PFSK-1 (cell line): Measurements from ENCODE around the gene SLC16A7. TPM values are rescaled to one million over a fixed set of nuclear protein-coding genes. Genes with fewer than 3 reads are reported as not detected.

Experiments used
- FOXP2 ChIP-seq: optimal IDR thresholded peaks from 2 replicates; pipeline ENCODE3; 2011; ENCODE audit warnings: borderline replicate concordance, control low read depth, inconsistent platforms; ENCODE audit not compliant: insufficient read depth; ENCODE audit errors: extremely low read length, extremely low read depth
- POLR2AphosphoS5 ChIP-seq: IDR thresholded peaks from 2 replicates; pipeline ENCODE4 v1.6.1; 2012; ENCODE audit warnings: low read depth, mild to moderate bottlenecking, control low read depth, low read length, moderate library complexity
- SIN3A ChIP-seq: IDR thresholded peaks from 2 replicates; pipeline ENCODE4 v1.6.1; 2012; ENCODE audit warnings: mild to moderate bottlenecking, low read length, moderate library complexity, borderline replicate concordance; ENCODE audit not compliant: insufficient read depth
- TAF1 ChIP-seq: IDR thresholded peaks from 2 replicates; pipeline ENCODE4 v1.6.1; 2012; ENCODE audit warnings: low read length, control low read depth, borderline replicate concordance; ENCODE audit not compliant: insufficient read depth
- polyA plus RNA-seq: library from polyadenylated mRNA; unstranded; fragments of >200 nt; gene quantifications from one replicate; pipeline ENCODE4 v1.2.1, GENCODE V29; 2012; ENCODE audit warnings: low read depth, missing spikeins; ENCODE audit not compliant: insufficient read length
- TF ChIP-seq, protein P1 (sequence below), 2 experiments: IDR thresholded peaks; 2 replicates each; pipeline versions ENCODE4 v1.6.1 to v1.8.0; 2011 to 2012; ENCODE audit warnings: low read depth in 2 of 2, low read length in 2 of 2, control low read depth in 1 of 2, inconsistent platforms in 1 of 2, mild to moderate bottlenecking in 1 of 2, moderate library complexity in 1 of 2; ENCODE audit not compliant: insufficient read depth in 1 of 2

Gene SLC16A7, protein sequence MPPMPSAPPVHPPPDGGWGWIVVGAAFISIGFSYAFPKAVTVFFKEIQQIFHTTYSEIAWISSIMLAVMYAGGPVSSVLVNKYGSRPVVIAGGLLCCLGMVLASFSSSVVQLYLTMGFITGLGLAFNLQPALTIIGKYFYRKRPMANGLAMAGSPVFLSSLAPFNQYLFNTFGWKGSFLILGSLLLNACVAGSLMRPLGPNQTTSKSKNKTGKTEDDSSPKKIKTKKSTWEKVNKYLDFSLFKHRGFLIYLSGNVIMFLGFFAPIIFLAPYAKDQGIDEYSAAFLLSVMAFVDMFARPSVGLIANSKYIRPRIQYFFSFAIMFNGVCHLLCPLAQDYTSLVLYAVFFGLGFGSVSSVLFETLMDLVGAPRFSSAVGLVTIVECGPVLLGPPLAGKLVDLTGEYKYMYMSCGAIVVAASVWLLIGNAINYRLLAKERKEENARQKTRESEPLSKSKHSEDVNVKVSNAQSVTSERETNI
- polyA plus RNA-seq, result 0.80 TPM

DNA sequence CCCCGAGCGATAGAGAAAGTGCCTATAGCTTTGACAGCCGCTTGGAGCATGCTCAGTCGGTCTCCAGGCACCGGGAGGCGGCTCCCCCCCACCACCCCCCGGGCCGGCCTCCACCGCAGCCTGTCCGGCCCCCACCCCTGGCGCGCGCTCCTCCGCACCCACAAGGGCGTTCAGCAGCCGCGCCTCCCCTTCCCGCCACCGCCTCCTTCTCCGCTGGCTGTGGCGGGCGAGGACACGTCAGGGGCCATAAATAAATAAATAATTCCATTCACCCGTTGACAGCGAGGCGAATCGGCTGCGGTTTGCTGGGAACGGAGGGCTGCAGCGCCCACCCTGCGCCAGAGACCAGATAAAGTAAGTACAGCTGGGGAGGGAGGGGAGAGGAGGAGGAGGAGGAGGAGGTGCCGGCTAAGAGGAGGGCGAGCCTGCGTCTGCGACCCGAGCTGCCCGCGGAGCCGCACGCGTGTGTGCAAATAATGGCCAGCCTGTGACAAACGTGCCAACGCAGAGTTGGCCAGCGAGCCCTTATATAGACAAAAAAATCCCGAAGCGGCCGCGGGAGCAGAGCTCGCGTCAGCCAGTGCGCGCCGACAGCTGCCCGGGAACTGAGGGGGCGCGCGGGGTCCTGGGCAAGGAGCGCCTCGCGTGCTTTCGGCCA, at the start of gene SLC16A7:
TSS of gene SLC16A7 (plus strand) at position 147 of the 658 bp plus-strand sequence. CDS start 108,773 bp downstream, outside the sequence.
- TF ChIP-seq POLR2AphosphoS5, result no peak
- TF ChIP-seq, protein P1, sequence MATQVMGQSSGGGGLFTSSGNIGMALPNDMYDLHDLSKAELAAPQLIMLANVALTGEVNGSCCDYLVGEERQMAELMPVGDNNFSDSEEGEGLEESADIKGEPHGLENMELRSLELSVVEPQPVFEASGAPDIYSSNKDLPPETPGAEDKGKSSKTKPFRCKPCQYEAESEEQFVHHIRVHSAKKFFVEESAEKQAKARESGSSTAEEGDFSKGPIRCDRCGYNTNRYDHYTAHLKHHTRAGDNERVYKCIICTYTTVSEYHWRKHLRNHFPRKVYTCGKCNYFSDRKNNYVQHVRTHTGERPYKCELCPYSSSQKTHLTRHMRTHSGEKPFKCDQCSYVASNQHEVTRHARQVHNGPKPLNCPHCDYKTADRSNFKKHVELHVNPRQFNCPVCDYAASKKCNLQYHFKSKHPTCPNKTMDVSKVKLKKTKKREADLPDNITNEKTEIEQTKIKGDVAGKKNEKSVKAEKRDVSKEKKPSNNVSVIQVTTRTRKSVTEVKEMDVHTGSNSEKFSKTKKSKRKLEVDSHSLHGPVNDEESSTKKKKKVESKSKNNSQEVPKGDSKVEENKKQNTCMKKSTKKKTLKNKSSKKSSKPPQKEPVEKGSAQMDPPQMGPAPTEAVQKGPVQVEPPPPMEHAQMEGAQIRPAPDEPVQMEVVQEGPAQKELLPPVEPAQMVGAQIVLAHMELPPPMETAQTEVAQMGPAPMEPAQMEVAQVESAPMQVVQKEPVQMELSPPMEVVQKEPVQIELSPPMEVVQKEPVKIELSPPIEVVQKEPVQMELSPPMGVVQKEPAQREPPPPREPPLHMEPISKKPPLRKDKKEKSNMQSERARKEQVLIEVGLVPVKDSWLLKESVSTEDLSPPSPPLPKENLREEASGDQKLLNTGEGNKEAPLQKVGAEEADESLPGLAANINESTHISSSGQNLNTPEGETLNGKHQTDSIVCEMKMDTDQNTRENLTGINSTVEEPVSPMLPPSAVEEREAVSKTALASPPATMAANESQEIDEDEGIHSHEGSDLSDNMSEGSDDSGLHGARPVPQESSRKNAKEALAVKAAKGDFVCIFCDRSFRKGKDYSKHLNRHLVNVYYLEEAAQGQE (IDR thresholded peaks at IDR 0.05; ENCODE audit: insufficient read depth in 1 of 2, low read depth in 2 of 2, low read length in 2 of 2), result peak in 1 of 2 experiments; percentile 54; a peak in 1 of 4 replicates
- no peak; the same call in 1 of the 2 replicates for TF ChIP-seq SIN3A
- TF ChIP-seq TAF1, result peak; percentile 97; the same call in 1 of the 2 replicates
- peak; percentile 50 for TF ChIP-seq FOXP2

DNA sequence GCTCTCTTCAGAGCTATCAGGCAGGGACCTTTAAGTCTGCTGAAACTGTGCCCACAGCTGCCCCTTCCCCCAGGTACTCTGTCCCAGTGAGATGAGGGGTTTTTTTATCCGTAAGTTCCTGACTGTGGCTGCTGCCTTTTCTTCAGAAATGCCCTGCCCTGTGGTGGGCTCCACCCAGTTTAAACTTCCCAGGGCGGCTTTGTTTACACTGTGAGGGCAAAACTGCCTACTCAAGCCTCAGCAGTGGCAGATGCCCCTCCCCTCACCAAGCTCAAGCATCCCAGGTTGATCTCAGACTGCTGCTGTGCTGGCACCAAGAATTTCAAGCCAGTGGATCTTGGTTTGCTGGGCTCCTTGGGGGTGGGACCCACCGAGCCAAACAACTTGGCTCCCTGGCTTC, 46.9 kb upstream of the SLC16A7 start:
- TF ChIP-seq FOXP2, result no peak

DNA sequence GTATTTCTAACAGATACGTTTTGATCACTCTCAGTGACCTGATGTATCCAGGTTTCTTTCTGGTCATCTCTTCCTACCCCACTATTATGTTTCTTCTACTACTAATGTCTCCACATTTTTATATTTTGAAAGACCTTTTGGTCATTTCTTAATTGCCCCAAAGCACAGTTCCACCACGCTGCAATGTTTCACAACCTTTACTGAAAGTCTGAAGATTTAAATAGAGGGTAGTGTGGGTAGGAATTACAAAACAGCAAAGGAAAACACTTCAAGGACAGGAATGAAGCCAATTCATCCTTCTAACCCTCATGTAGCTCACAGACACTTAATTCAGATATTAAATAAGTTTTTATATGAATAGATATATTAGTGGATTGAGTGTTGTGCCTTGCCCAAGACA, 36.1 kb upstream of the SLC16A7 start:
- TF ChIP-seq, protein P1 (IDR thresholded peaks at IDR 0.05; ENCODE audit: insufficient read depth in 1 of 2, low read depth in 2 of 2, low read length in 2 of 2), result no peak
- no peak for TF ChIP-seq FOXP2
- TF ChIP-seq POLR2AphosphoS5, result no peak
- no peak for TF ChIP-seq SIN3A
- no peak for TF ChIP-seq TAF1

DNA sequence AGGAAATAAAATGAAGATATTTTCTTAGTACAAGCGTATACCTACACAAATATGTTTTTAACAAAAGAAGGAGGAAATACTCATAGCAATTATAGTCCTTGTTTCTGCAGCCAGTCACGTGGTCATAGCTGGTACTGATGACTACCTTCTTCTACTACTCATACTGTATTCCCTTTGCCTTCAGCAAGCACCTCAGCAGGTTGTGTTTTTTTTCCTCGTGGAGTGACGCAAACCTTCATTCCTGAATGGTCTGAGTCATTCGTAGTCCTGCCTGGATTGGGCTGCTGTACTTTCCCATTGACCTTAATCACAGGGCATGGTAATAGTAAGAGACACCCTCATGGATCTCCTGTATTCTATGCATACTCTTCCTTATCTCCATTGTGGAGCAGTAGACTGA, 25.7 kb upstream of the SLC16A7 start:
- TF ChIP-seq SIN3A (no peak), POLR2AphosphoS5 (no peak), TAF1 (no peak), FOXP2 (no peak)
- TF ChIP-seq, protein P1 (IDR thresholded peaks at IDR 0.05; ENCODE audit: insufficient read depth in 1 of 2, low read depth in 2 of 2, low read length in 2 of 2), result no peak

DNA sequence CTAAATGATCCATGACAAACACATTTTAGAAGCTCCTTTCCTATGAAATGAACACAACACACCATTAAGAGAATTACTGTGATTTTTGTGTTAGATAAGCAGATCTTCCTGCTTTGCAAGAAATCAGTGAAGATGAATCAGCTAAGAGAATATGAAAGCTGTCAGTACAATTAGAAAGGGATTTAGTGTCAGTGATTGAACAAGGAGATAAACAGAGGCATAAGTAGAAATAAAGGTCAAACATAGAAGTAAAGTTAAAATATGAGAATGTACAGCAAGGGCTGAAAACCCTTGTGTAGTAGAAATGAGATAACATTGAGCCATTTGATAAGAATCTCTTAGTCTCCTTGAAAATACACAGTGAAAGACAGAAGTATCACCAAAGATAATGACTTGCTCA, 21.4 kb upstream of the SLC16A7 start:
- TF ChIP-seq TAF1 (no peak), POLR2AphosphoS5 (no peak), FOXP2 (no peak), SIN3A (no peak)
- TF ChIP-seq, protein P1 (IDR thresholded peaks at IDR 0.05; ENCODE audit: insufficient read depth in 1 of 2, low read depth in 2 of 2, low read length in 2 of 2), result no peak
